OCI-M1 (cell line): ENCODE measurements around the gene THBS1.

Experiments
- DNase-seq: peaks from one replicate; lab custom pipeline; 2025; lab: John Stamatoyannopoulos, UW

The THBS1 gene

DNA sequence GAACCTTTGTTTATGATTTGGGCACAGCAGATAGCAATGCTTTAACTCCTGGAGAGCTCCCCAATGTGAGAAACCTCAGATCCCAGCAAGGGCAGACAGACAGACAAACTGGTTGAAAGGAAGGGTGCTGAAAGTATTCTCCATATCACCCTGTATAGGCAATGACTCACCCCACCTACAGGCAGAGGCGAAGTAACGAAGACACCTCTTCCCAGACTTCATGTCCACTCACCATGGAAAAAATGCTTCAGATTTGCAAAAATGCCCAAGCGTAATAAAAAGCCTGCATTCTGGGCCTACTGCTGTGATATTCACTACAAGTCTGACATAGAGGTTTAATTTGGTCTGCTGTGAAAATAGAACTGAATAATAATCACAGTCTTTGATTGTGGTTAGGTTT, 50.5 kb downstream of the THBS1 start:
- DNase-seq, result no peak

DNA sequence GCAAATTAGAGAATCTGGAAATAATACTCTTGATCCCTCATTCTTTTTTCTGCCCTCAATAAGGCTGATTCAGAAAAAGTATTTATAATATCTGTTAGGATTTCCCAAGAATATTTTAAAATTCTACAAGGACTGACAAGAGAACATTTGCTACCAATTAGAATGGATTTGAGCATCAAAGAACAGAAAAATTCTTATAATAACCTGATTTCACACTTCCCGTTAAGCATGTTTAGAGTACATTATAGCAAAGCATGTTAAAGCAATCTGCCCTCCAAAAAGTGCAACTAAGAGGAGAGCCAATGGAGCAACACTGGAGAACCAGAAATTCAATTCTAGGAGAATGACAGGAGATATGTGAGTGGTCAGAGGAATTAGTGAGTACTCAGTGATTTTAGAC, 57.2 kb downstream of the THBS1 start:
- no peak for DNase-seq

DNA sequence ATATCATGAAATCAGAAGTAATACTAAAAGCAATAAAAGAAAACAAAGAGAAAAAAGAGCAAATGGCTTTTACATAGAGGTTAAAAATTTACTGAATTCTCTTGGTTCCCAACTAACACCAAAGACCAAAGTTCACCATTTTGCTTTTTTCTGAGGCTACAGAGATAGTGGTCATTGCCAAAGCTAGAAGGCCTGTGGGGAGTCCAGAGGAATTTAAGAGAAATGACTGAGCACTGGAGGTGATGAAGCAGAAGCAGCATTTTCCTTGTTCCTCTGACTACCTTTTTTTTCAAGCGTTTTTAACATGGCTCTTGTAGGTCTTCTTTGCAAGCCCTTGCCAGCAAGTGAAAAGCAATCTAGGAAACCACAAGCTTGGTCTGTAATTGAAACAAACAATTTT, 58.2 kb downstream of the THBS1 start:
- no peak for DNase-seq

DNA sequence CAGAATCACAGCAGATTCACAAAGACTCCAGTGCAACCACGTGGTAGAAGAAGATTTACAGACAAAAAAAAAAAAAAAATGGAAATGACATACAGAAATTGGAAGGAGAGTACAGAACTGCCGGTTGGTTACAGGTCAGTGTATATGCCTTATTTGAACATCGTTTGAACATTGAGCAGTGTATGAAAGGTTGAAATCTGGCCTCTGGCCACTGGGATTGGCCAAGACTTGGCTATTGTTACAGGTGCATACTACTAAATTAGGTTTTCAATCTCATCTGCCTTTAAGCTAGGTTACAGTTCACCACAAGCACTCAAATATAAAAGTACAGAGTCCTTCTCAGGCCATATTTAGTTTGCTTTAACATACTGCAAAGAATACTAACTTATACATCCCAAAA, 59.8 kb downstream of the THBS1 start:
- no peak for DNase-seq

DNA sequence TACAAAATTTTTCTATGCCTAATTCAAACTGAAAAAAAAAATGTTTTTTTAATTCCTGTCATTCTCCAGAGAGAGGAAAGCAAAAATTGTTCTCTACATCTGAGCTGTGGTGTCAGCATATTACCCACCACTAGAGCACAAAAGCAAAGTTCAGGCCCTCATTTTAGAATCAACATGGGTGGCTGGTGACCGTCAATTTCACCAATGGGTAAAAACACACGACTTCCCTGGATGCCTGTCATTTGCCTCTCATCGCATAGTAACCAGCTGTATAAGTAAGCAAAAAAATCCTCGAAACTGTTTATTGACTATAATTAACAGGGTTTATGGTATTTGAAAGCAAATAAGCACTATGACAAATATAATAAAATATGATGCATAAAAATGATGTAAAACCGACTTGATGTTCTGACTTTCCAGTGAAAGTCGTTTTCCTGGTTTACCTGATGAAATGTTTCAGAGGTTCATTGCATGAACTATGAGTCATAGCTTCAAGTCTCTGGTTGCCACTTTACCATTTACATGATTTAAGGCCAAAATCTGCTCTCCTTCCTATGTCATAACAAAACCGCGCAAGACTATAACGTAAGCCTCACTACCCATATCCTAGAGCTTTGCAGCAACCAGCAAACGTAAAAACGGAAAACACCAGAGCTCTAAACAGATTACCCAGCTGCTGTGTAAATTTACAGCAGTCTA, 60.5 kb downstream of the THBS1 start:
- DNase-seq, result no peak

DNA sequence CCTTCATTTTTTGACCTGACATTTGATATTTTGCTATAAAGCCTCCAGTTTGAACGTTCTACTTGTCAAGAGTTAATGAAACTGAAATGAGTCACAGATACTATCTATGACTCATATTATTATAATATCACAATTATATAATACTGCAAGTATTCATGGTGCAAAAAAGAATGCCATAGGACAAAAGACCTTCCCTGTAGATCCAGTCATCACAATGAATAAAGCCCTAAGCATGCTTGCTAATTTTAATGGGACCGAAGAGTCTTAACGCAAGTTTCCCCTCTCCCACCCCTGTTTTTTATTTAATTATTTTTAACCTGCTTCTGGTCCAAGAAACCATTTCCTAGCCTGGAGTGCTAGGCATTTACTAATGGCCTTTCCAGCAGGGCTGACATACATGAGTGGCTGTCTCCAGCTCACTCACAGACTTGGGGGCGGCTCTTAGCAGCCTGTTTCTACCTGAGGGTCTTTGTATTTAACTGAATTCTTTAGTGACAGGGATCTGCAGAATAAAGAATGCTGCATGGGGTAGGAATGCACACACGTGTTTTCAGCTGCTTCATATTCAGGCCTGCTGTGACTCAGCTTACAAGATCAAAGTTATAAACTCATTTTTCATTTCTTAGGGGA, 61.2 kb downstream of the THBS1 start:
- DNase-seq, result no peak

DNA sequence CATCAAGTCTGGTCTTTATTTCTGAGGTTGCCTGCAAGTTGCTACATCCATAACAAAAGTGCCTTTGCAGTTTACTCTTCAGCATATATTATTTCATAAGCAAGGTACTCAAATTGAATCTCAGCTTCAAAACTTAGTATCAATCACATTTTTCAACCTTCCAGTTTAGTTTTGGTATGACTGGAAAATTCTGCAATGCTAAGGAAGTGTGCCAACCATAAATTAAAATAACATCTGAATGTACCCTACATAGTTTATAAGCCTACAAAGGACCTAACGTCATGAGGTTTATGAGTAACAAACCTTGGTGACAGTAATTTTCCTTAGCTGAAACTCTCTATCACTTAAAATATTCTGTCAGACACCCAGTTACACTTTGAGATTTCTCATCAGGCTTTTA, 62.8 kb downstream of the THBS1 start:
- no peak for DNase-seq

DNA sequence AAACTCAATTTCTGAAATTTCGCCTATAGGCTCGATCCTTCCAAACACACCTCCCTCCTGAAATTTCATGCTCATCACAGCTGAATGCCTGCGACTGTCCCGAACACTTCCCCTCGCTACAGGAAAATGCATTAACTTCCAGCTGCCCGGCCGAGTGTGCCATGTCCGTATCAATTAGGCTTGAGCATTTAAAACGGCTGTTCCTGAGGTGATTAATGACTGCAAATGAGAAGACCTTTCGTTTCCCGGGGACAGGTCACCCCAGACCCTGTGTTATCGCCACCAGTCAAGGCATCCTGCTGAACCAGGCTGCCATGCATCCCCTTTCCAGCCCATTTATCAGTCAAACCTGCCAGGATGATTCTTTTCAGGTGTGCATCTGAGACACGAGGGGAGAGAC, 63.3 kb downstream of the THBS1 start:
- DNase-seq, result no peak

DNA sequence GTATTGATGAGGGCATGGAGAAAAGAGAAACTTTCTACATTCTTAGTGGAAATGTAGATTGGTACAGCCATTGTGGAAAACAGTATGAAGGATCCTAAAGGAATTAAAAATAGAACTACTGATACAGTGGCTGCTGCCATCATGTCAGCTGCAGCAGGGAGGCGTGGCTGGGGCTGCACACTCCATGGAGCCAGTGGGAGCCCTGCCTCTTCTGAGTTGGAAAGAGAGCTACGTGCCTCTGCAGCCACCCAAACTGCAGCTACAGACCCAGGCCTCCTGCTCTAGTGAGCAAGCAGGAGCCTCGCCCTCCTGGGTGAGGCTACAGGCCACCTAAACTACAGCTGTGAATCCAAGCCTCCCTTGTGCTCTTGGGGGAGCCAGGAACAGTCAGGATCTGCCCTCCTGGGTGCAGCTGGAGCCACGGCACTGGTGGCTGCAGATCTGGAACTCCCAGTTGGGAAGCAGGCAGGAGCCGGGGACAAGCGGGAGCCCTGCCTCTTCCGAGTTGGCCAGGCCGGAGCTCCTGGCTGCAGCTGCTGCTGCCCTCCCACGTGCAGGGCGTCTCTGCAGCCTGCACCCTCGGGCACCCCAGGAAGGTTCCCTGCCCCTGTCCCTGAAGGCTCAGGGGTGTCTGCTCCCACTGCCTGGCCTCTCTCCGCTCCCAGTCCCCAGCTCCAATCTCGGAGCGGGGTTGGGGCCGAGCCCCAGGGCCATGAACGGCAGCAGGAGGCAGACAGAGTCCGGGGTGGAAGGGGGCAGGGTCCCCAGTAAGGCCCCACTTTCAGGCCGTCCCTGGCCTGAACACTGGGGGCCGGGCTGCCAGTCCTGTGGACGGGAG, 64.5 kb downstream of the THBS1 start:
- no peak for DNase-seq

DNA sequence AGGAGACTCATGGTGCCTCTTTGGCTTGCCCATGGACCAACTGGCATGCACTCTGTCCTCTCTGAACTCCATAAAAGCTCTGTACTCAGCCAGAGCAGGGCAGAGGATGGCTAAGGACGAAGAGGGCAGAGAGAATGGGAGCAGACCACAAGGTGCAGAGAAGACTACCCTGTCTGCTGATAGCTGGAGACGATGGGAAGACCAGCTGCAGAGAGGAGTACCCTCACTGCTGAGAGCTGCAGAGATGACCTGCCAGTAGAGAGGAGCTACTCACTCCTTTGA, 65.0 kb downstream of the THBS1 start:
- no peak for DNase-seq

DNA sequence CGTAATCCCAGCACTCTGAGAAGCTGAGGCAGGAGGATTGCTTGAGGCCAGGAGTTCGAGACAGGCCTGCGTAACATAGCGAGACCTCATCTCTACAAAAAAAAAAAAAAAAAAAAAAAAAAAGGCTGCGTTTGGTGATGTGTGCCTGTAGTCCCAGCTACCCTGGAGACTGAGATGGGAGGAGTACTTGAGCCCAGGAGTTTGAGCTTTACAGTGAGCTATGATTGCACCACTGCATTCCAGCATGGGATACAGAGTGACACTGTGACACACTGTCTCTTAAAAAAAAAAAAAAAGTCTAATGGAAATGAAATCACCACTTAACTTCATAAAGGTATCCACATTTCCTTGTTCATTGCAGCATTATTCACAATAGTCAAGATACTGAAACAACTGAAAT, 65.5 kb downstream of the THBS1 start:
- no peak for DNase-seq
